ENCODE data around the gene RBBP8. TPM values are rescaled to one million over a fixed set of nuclear protein-coding genes. Genes with fewer than 3 reads are reported as not detected.

The RBBP8 gene
- total and polyA plus RNA-seq, 12 donors, result 4.0 to 13.5 (median 7.4) TPM

DNA sequence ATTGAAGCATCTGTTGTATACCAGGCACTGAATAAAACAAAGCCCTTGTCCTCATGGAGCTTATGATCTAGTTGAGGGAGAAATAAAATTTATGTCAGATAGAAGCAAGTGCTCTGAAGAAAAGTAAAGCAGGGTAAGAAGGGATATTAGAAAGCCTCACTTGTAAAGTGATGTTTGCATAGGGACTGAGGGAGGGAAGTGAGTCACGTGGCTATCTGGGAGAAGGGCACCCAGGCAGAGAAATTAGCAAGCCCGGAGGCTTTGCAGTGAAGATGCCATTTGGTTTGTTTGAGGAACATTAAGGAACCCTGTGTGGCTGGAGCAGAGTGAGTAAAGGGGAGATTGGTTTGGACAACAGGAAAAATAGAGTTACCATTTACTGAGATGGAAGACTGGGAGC lies 52.1 kb downstream of the RBBP8 start:
- H3K36me3 ChIP-seq, result peaks cover 0 to 61% (median 4%) of the 10 kb centered on the region in 9 donors
- WGBS, 2 donors, result 93 to 96% methylated on average over 2 of the region's 2 CpGs
- no peak for DNase-seq

DNA sequence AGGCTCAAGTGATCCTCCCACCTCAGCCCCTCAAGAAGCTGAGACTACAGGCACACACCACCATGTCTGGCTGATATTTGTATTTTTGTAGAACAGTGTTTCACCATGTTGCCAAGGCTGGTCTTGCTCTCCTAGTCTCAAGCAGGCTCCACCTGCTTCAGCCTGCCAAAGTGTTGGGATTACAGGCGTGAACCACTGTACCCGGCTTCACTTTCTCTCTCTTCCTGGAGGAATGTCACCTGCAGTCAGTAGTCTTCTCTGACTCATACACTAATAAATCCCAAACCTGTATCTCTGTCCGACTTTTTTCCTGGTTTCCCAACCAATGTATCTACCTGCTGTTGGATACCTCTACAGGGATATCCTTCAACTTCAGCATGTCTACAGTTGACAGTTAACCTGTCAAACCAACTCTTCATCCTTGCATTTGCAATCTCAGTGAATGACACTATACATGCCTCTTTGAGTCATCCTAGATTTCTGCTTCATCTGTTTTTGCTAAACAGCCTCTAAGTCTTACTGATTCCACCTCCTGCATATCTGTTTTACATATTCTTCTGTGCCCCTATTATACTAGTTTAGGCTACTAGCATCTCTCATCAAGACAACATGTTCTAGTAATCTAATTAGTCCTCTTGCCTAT lies 54.5 kb downstream of the RBBP8 start:
- H3K27me3 ChIP-seq, result no peaks in the 10 kb centered on the region

More for the DNA sequence above, 52.1 kb downstream of the RBBP8 start:
- Histone ChIP-seq H3K27me3 (no peaks in the 10 kb centered on the region), H3K4me3 (no peak overlapping the region), H3K27ac (no peak overlapping the region), H3K9me3 (no peaks in the 10 kb centered on the region), H3K4me1 (no peaks in the 10 kb centered on the region)
- TF ChIP-seq, protein P1, sequence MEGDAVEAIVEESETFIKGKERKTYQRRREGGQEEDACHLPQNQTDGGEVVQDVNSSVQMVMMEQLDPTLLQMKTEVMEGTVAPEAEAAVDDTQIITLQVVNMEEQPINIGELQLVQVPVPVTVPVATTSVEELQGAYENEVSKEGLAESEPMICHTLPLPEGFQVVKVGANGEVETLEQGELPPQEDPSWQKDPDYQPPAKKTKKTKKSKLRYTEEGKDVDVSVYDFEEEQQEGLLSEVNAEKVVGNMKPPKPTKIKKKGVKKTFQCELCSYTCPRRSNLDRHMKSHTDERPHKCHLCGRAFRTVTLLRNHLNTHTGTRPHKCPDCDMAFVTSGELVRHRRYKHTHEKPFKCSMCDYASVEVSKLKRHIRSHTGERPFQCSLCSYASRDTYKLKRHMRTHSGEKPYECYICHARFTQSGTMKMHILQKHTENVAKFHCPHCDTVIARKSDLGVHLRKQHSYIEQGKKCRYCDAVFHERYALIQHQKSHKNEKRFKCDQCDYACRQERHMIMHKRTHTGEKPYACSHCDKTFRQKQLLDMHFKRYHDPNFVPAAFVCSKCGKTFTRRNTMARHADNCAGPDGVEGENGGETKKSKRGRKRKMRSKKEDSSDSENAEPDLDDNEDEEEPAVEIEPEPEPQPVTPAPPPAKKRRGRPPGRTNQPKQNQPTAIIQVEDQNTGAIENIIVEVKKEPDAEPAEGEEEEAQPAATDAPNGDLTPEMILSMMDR (IDR thresholded peaks at IDR 0.05), result no peak
- intact Hi-C loops (cut with DNase I), result loop anchor here in 6 of 10 donors (5.0 to 10.0 kb wide), 7 partner anchors 50 to 190 kb away; partner anchors contain the start of gene RBBP8 (in 1 of the 6)
- no peak for ATAC-seq

DNA sequence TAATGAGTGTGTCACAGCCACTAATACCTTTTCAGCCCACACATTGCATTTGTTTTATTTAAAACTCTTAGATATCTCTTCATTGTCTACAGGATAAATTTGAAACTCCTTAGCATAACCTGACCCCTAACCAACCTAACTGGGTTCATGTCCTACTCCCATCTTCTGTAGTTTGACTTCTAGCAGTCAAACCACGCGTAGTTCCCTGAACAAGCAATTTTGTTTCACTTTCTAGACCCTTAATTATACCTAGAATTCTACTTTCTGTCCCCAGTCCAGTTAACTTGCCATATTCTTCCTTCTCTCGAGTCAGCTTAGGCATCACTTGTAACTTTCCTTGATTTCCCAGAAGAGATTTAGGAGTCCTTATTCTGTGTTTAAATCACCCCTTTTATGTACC lies 55.1 kb downstream of the RBBP8 start:
- peaks cover 0 to 80% (median 9%) of the 10 kb centered on the region in 9 donors for H3K36me3 ChIP-seq
- H3K9me3 ChIP-seq, result no peaks in the 10 kb centered on the region
- no peak for ATAC-seq
- H3K27me3 ChIP-seq, result no peaks in the 10 kb centered on the region
- TF ChIP-seq, protein P1 (IDR thresholded peaks at IDR 0.05), result no peak
- no peak for DNase-seq
- H3K4me3 ChIP-seq, result no peak overlapping the region
- WGBS, 2 donors, result 96 to 97% methylated on average over 3 of the region's 3 CpGs
- intact Hi-C loops (cut with DNase I), result loop anchor here in 6 of 10 donors (5.0 to 10.0 kb wide), 7 partner anchors 53 to 193 kb away; partner anchors contain the start of gene RBBP8 (in 1 of the 6)
- H3K4me1 ChIP-seq, result no peaks in the 10 kb centered on the region
- H3K27ac ChIP-seq, result no peak overlapping the region

More for the DNA sequence above, 54.5 kb downstream of the RBBP8 start:
- TF ChIP-seq, protein P1 (IDR thresholded peaks at IDR 0.05), result no peak
- no peak for DNase-seq
- no peak overlapping the region for H3K27ac ChIP-seq
- no peaks in the 10 kb centered on the region for H3K4me1 ChIP-seq
- intact Hi-C loops (cut with DNase I), result loop anchor here in 6 of 10 donors (5.0 to 10.0 kb wide), 7 partner anchors 53 to 193 kb away; partner anchors contain the start of gene RBBP8 (in 1 of the 6)
- H3K4me3 ChIP-seq, result no peak overlapping the region
- no peaks in the 10 kb centered on the region for H3K9me3 ChIP-seq
- peaks cover 0 to 76% (median 7%) of the 10 kb centered on the region in 9 donors for H3K36me3 ChIP-seq
- ATAC-seq, result no peak
- 85 to 91% methylated on average over 3 of the region's 3 CpGs for WGBS, 2 donors

DNA sequence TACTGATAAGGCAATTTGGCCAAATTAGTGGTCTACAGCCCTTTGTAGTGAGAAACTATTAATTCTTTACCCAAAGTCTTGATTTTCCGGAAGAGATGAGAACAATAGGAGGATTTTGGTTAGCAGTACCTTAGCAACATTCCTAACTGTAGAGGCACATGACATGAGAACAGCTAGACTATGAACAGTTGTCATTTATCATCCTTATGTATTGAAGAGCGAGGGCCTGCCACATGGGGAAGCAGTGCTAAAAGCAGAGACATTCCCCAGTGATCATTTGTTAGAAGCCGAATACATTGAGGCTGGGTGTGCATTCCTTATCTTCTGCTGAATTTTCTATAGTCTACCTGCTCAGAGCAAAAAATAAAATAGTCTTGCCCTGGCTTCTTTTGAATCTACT lies 65.2 kb downstream of the RBBP8 start:
- Histone ChIP-seq H3K27me3 (no peaks in the 10 kb centered on the region), H3K36me3 (peaks cover 0 to 67% (median 3%) of the 10 kb centered on the region in 9 donors), H3K9me3 (no peaks in the 10 kb centered on the region), H3K27ac (no peak overlapping the region), H3K4me1 (no peaks in the 10 kb centered on the region), H3K4me3 (no peak overlapping the region)
- ATAC-seq (no peak), DNase-seq (no peak)
- WGBS, 2 donors, result 85 to 87% methylated on average over 3 of the region's 3 CpGs
- intact Hi-C loops (cut with DNase I), result no loop called here
- TF ChIP-seq, protein P1 (IDR thresholded peaks at IDR 0.05), result no peak

Data from heart right ventricle (tissue), 16 donors.